Measurements from ENCODE around the gene VDAC1. TPM values are rescaled to one million over a fixed set of nuclear protein-coding genes. Genes with fewer than 3 reads are reported as not detected.

The VDAC1 gene
- total and polyA plus RNA-seq, 2 of the 8 experiments (the other 6 are each of a cell fraction or from before 2014, with no cell fraction given) = 111 to 301 TPM

DNA sequence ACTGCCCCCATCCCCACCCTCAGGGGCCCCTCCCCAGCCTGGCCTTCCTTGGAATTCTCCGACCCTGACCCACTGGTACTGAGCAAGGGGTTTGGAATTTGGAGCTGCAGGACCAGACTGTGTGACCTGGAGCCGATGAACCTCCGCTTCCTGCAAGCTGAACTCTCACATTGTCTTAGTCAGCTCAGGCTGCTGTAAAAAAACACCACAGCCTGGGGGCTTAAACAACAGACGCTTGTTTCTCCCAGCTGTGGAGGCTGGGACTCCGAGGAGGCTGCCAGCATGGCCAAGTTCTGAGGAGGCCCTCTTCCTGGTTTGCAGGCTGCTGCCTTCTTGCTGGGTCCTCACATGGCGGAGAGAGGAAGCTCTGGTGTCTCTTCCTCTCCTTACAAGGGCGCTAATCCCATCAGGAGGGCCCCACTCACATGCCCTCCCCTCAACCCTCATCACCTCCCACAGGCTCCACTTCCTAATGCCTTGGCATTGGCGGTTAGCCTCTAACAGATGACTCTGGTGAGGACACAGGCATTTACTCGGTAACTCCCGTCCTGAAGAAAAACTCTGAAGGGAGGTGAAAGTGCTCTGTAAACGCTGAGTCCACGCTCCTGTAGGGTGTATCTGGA is 78.8 kb downstream of the VDAC1 start:
- no peak overlapping the region for H2AK5ac ChIP-seq (ENCODE audit: low read depth, low read length)
- no peak overlapping the region for H2BK5ac ChIP-seq (ENCODE audit: low read depth, low read length)
- no peak overlapping the region for H3K4me2 ChIP-seq (ENCODE audit: insufficient read depth in 1 of 2, low read depth in 2 of 2, low read length in 2 of 2)
- H3K14ac ChIP-seq (ENCODE audit: insufficient read length) = no peak overlapping the region
- no peak overlapping the region for H2BK15ac ChIP-seq (ENCODE audit: low read length)
- no peak overlapping the region for H3K23ac ChIP-seq (ENCODE audit: insufficient read length)
- H3K79me1 ChIP-seq (ENCODE audit: low read depth, low read length) = no peaks in the 10 kb centered on the region
- H4K8ac ChIP-seq (ENCODE audit: extremely low read depth, insufficient read depth, low read length) = no peak overlapping the region
- H3K18ac ChIP-seq (ENCODE audit: extremely low read depth, low read length) = no peak overlapping the region
- no peak overlapping the region for H3K27ac ChIP-seq (ENCODE audit: low read depth, low read length)
- H2BK12ac ChIP-seq (ENCODE audit: low read depth, low read length) = no peak overlapping the region
- no peaks in the 10 kb centered on the region for H3K9me3 ChIP-seq (ENCODE audit: insufficient read depth in 2 of 2, low read depth in 1 of 2, low read length in 1 of 2)
- H3K79me2 ChIP-seq (ENCODE audit: control insufficient read depth in 1 of 2, insufficient read depth in 2 of 2, low read length in 2 of 2) = no peaks in the 10 kb centered on the region
- no peaks in the 10 kb centered on the region for H4K20me1 ChIP-seq (replicated peaks in 1 of 2; ENCODE audit: control insufficient read depth in 1 of 2, insufficient read depth in 2 of 2, low read length in 2 of 2)
- no peak overlapping the region for H3K9ac ChIP-seq (replicated peaks in 1 of 4; ENCODE audit: extremely low read depth in 1 of 4, low read depth in 3 of 4, low read length in 3 of 4)
- H3K4me3 ChIP-seq (ENCODE audit: extremely low read depth in 1 of 4, insufficient read depth in 2 of 4, low read depth in 3 of 4, low read length in 4 of 4) = no peak overlapping the region
- no peaks in the 10 kb centered on the region for H3K36me3 ChIP-seq (ENCODE audit: control insufficient read depth in 2 of 4, insufficient read depth in 4 of 4, low read length in 3 of 4)
- 0 out of 2 replicates have a peak, but pooled peaks cover 2% of the 10 kb centered on the region for H3K23me2 ChIP-seq (ENCODE audit: low read depth, low read length)
- H3K27me3 ChIP-seq (replicated peaks in 1 of 4; ENCODE audit: control insufficient read depth in 3 of 4, extremely low read depth in 1 of 4, insufficient read depth in 3 of 4, low read length in 3 of 4) = no peaks in the 10 kb centered on the region; a peak in 1 of 7 replicates
- no peak overlapping the region for H2BK20ac ChIP-seq (ENCODE audit: low read length)
- DNase-seq (ENCODE audit: low read depth in 1 of 2, low spot score in 2 of 2) (no peak), FAIRE-seq (no peak)
- ChIA-PET CTCF (ENCODE audit: partially characterized antibody) (no interaction called here), POLR2A (ENCODE audit: partially characterized antibody) (no interaction called here)
- no peaks in the 10 kb centered on the region; a peak in 3 of 7 replicates for H3K4me1 ChIP-seq (replicated peaks in 1 of 4; ENCODE audit: control insufficient read depth in 3 of 4, insufficient read depth in 4 of 4, low read length in 3 of 4)
- H2BK120ac ChIP-seq (replicated peaks; ENCODE audit: low read depth, low read length) = no peak overlapping the region
- no peak overlapping the region for H4K91ac ChIP-seq (replicated peaks; ENCODE audit: insufficient read length, low read length)
- H4K5ac ChIP-seq (ENCODE audit: insufficient read length, low read depth, low read length) = no peak overlapping the region
- H3K56ac ChIP-seq (replicated peaks; ENCODE audit: insufficient read length, low read depth, low read length) = no peak overlapping the region
- WGBS, 2 experiments (ENCODE audit: extremely low coverage in 1 of 2, insufficient coverage in 1 of 2, insufficient read length in 1 of 2, insufficient replicate concordance in 2 of 2, low coverage in 1 of 2, low lambda C conversion rate in 2 of 2, missing lambda C conversion rate in 1 of 2) = 93% methylated on average over 12 of the region's 12 CpGs; no CpG with 5 or more reads in 1 of the 2 experiments
- no peak overlapping the region for H3K4ac ChIP-seq (replicated peaks; ENCODE audit: insufficient read length, low read depth, low read length)
- H2AFZ ChIP-seq (ENCODE audit: low read length) = no peak overlapping the region
- no peak for TF ChIP-seq BRCA1 (IDR thresholded peaks at IDR 0.05; ENCODE audit: low read depth, low read length)
- TF ChIP-seq, protein P1, sequence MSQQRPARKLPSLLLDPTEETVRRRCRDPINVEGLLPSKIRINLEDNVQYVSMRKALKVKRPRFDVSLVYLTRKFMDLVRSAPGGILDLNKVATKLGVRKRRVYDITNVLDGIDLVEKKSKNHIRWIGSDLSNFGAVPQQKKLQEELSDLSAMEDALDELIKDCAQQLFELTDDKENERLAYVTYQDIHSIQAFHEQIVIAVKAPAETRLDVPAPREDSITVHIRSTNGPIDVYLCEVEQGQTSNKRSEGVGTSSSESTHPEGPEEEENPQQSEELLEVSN (IDR thresholded peaks at IDR 0.05) = no peak
- TF ChIP-seq JUND (IDR thresholded peaks at IDR 0.05; ENCODE audit: low read length) = no peak
- TF ChIP-seq, protein P2, sequence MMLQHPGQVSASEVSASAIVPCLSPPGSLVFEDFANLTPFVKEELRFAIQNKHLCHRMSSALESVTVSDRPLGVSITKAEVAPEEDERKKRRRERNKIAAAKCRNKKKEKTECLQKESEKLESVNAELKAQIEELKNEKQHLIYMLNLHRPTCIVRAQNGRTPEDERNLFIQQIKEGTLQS (IDR thresholded peaks at IDR 0.05; ENCODE audit: insufficient read depth, low read depth, low read length) = no peak
- no peak for TF ChIP-seq RBBP5 (IDR thresholded peaks at IDR 0.05; ENCODE audit: borderline replicate concordance, low read depth, low read length)
- no peak for TF ChIP-seq KDM5A (IDR thresholded peaks at IDR 0.05; ENCODE audit: low read length)
- no peak for TF ChIP-seq TAF7 (optimal IDR thresholded peaks at IDR 0.05; ENCODE audit: borderline replicate concordance, low read depth, low read length)
- no peak for TF ChIP-seq FOSL1 (IDR thresholded peaks at IDR 0.05; ENCODE audit: insufficient read depth, low read depth, low read length)
- TF ChIP-seq MAFK (IDR thresholded peaks at IDR 0.05; ENCODE audit: low read depth, low read length) = no peak

Data from H1 (cell line).